ENCODE results near the gene KAZALD1. TPM values are rescaled to one million over a fixed set of nuclear protein-coding genes. Genes with fewer than 3 reads are reported as not detected.

Gene KAZALD1
- total RNA-seq, 2 donors from 2014 or later = 7.0 to 7.5 TPM

DNA sequence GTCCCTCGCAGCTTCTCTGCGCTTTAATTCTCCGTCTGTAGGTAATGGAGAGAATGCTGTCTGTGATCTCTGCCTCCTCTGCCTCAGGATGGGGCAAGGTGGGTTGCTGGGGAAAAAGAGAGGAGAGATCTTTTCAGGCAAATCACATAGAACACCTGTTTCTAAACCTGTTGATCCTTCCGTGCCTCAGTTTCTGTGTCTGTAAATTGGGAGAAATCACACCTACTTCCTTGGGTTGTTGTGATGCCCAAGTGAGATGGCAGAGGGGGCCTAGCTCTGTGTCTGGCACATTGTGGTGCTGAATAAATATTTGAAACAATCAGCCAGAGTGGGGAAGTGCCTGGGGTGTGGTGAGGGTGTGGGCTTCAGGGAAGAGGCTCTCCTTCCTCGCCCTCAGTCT lies 28.8 kb downstream of the KAZALD1 start:
- Histone ChIP-seq H3K27me3 (peaks cover 0 to 8% of the 10 kb centered on the region in 2 donors), H3K36me3 (no peaks in the 10 kb centered on the region), H3K27ac (no peak overlapping the region), H3K4me1 (no peaks in the 10 kb centered on the region), H3K9me3 (no peaks in the 10 kb centered on the region), H3K4me3 (no peak overlapping the region)
- no peak for DNase-seq (ENCODE audit: low spot score)
- TF ChIP-seq, protein P1, sequence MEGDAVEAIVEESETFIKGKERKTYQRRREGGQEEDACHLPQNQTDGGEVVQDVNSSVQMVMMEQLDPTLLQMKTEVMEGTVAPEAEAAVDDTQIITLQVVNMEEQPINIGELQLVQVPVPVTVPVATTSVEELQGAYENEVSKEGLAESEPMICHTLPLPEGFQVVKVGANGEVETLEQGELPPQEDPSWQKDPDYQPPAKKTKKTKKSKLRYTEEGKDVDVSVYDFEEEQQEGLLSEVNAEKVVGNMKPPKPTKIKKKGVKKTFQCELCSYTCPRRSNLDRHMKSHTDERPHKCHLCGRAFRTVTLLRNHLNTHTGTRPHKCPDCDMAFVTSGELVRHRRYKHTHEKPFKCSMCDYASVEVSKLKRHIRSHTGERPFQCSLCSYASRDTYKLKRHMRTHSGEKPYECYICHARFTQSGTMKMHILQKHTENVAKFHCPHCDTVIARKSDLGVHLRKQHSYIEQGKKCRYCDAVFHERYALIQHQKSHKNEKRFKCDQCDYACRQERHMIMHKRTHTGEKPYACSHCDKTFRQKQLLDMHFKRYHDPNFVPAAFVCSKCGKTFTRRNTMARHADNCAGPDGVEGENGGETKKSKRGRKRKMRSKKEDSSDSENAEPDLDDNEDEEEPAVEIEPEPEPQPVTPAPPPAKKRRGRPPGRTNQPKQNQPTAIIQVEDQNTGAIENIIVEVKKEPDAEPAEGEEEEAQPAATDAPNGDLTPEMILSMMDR (IDR thresholded peaks at IDR 0.05) = no peak

- H3K27me3 ChIP-seq = peaks cover 0 to 8% of the 10 kb centered on the region in 2 donors
- no peak overlapping the region for H3K4me3 ChIP-seq
- no peaks in the 10 kb centered on the region for H3K9me3 ChIP-seq
- no peak for DNase-seq (ENCODE audit: low spot score)
- TF ChIP-seq, protein P1 (IDR thresholded peaks at IDR 0.05) = no peak
- no peaks in the 10 kb centered on the region for H3K36me3 ChIP-seq
- H3K4me1 ChIP-seq = no peaks in the 10 kb centered on the region
- H3K27ac ChIP-seq = no peak overlapping the region
These were observed 29.9 kb downstream of the KAZALD1 start for GRCh38 chr10:101091546-101092290.

GRCh38 chr10:101092881-101093354 lies 31.1 kb downstream of the KAZALD1 start:
- Histone ChIP-seq H3K27me3 (peaks cover 0 to 8% of the 10 kb centered on the region in 2 donors), H3K9me3 (no peaks in the 10 kb centered on the region), H3K36me3 (no peaks in the 10 kb centered on the region), H3K4me1 (no peaks in the 10 kb centered on the region), H3K27ac (no peak overlapping the region), H3K4me3 (no peak overlapping the region)
- DNase-seq (ENCODE audit: low spot score) = no peak
- TF ChIP-seq, protein P1 (IDR thresholded peaks at IDR 0.05) = no peak

DNA sequence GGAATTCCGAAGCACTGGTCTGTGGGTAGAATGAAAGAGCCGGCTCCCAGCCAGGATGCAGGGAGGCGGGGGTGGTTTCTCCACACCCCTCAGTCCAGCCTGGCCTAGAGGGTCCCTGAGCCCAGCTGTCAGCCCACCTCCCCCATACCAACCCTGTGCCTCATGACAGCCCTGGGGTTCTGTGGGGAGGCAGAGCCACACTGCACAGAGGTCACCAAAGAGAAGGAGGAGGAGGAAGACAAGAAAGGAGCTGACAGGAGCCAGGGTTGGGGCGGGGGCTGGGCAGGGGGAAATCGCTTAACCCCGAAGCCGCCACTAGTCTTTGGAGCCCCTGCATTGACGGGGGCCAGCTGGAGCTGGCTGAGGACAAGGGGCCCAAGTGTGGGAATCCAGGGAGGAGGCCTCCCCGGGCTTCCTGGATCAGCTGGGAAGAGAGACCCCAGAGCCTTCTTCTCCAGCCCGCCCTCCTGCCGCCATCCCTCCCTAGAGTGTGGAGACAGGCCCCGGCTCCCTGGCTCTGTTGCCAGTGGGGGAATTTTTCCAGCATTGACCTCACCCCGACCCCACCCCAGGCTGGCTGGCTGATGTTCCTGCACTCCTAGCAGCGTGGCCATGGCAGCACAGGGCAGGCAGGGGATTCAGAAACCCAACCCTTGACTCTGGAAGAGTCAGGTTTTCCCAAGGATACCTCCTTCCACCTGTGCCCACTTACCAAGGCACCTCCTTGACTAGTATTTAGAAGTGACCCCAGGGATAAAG lies 32.5 kb downstream of the KAZALD1 start:
- Histone ChIP-seq H3K9me3 (no peaks in the 10 kb centered on the region), H3K36me3 (no peaks in the 10 kb centered on the region), H3K4me1 (no peaks in the 10 kb centered on the region), H3K4me3 (no peak overlapping the region), H3K27me3 (peaks cover 0 to 9% of the 10 kb centered on the region in 2 donors), H3K27ac (no peak overlapping the region)
- DNase-seq (ENCODE audit: low spot score) = no peak
- TF ChIP-seq, protein P1 (IDR thresholded peaks at IDR 0.05) = no peak

DNA sequence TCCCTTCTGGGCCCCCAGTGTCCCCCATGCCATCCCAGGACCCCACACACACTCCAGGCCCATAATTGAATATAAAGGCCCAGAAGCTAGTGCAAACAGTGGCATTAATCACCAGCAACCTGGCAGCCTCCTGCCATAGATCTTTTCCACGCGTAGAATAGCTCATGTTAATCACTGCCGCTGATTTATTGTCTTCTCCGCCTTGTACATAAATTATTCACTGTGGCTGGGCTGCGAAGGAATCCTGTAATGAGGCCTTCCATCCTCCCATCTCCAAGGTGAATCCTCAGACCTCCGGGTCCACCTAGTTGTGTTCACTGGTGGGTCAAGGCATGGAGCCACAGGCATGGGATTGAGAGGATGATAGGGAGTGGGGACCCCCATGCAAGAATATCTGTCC lies 33.2 kb downstream of the KAZALD1 start:
- H3K4me1 ChIP-seq = no peaks in the 10 kb centered on the region
- no peak for DNase-seq (ENCODE audit: low spot score)
- H3K9me3 ChIP-seq = no peaks in the 10 kb centered on the region
- H3K27ac ChIP-seq = no peak overlapping the region
- peaks cover 0 to 12% of the 10 kb centered on the region in 2 donors for H3K27me3 ChIP-seq
- no peak overlapping the region for H3K4me3 ChIP-seq
- no peaks in the 10 kb centered on the region for H3K36me3 ChIP-seq
- TF ChIP-seq, protein P1 (IDR thresholded peaks at IDR 0.05) = no peak

Data from right atrium auricular region (tissue), 2 donors.